ENCODE data around the gene VAV2. TPM values are rescaled to one million over a fixed set of nuclear protein-coding genes. Genes with fewer than 3 reads are reported as not detected.

Gene VAV2
- total and polyA plus RNA-seq, 2 experiments from 2014 or later, result 8.1 to 28.9 TPM

- TF ChIP-seq ZNF462 (CRISPR knock-in tag; IDR thresholded peaks at IDR 0.05) (no peak), REST (IDR thresholded peaks at IDR 0.05; ENCODE audit: unreplicated experiment) (no peak), ZNF114 (CRISPR knock-in tag; IDR thresholded peaks at IDR 0.05) (no peak), CTCF (conservative IDR thresholded peaks at IDR 0.05; ENCODE audit: low read depth in 2 of 2) (no peak), STAT1 (IDR thresholded peaks at IDR 0.05; ENCODE audit: unreplicated experiment) (no peak), JUNB (IDR thresholded peaks at IDR 0.05; ENCODE audit: unreplicated experiment) (no peak)
Observed at GRCh38 chr9:133715295-133715865, 276.7 kb downstream of the VAV2 start (continued).

All from GM23338 (cell line).